ENCODE measurements around the gene TRPV5. TPM values are rescaled to one million over a fixed set of nuclear protein-coding genes. Genes with fewer than 3 reads are reported as not detected.

TRPV5 gene
- total and polyA plus RNA-seq, 4 donors, result under 0.01 to 0.23 TPM; not detected in 2

- TF ChIP-seq ZBTB33 (IDR thresholded peaks at IDR 0.05) (no peak), MAX (IDR thresholded peaks at IDR 0.05) (no peak), RXRA (IDR thresholded peaks at IDR 0.05) (no peak), FOXA2 (IDR thresholded peaks at IDR 0.05) (no peak), SP1 (IDR thresholded peaks at IDR 0.05) (no peak), HNF4G (IDR thresholded peaks at IDR 0.05) (no peak)
These were observed 5.6 kb downstream of the TRPV5 start (continued) for GRCh38 chr7:142927949-142928348.

GRCh38 chr7:142927085-142927745 is 6.3 kb downstream of the TRPV5 start:
- H3K9me3 ChIP-seq (ENCODE audit: control insufficient read depth in 4 of 4, low read length in 3 of 4), result no peaks in the 10 kb centered on the region
- peak; percentile 10 for DNase-seq (ENCODE audit: low spot score)
- no peaks in the 10 kb centered on the region for H3K4me1 ChIP-seq (ENCODE audit: control insufficient read depth in 4 of 4, insufficient read depth in 4 of 4, low read length in 3 of 4)
- TF ChIP-seq RXRA (IDR thresholded peaks at IDR 0.05) (no peak), TAF1 (conservative IDR thresholded peaks at IDR 0.05) (no peak), CTCF (IDR thresholded peaks at IDR 0.05; ENCODE audit: low read depth, low read length, missing input control) (no peak)
- no peak overlapping the region for H3K27ac ChIP-seq (ENCODE audit: low read depth in 1 of 2, low read length in 2 of 2)
- no peaks in the 10 kb centered on the region for H3K27me3 ChIP-seq (ENCODE audit: control insufficient read depth in 4 of 4, insufficient read depth in 4 of 4, low read length in 3 of 4)
- 63% methylated on average over 7 of the region's 7 CpGs for WGBS
- H3K36me3 ChIP-seq (ENCODE audit: control insufficient read depth in 4 of 4, insufficient read depth in 3 of 4, low read depth in 1 of 4, low read length in 3 of 4), result no peaks in the 10 kb centered on the region
- H3K9ac ChIP-seq (ENCODE audit: low read depth in 1 of 2, low read length in 2 of 2), result no peak overlapping the region
- H3K4me3 ChIP-seq (ENCODE audit: low read depth in 1 of 3, low read length in 3 of 3), result no peak overlapping the region

GRCh38 chr7:142925413-142925812 is 8.1 kb downstream of the TRPV5 start:
- H3K4me3 ChIP-seq (ENCODE audit: low read depth in 1 of 3, low read length in 3 of 3), result no peak overlapping the region
- H3K9ac ChIP-seq (ENCODE audit: low read depth in 1 of 2, low read length in 2 of 2), result no peak overlapping the region
- H3K27me3 ChIP-seq (ENCODE audit: control insufficient read depth in 4 of 4, insufficient read depth in 4 of 4, low read length in 3 of 4), result no peaks in the 10 kb centered on the region
- no peak for TF ChIP-seq GABPA (IDR thresholded peaks at IDR 0.05 in 1 of 2, conservative IDR thresholded peaks at IDR 0.05 in 1 of 2)
- no peak for TF ChIP-seq YY1 (IDR thresholded peaks at IDR 0.05)
- TF ChIP-seq MAX (IDR thresholded peaks at IDR 0.05), result no peak
- TF ChIP-seq EGR1 (IDR thresholded peaks at IDR 0.05; ENCODE audit: low read depth in 2 of 2), result no peak
- TF ChIP-seq HNF4A (conservative IDR thresholded peaks at IDR 0.05), result no peak
- no peak for TF ChIP-seq TAF1 (conservative IDR thresholded peaks at IDR 0.05)
- TF ChIP-seq REST (IDR thresholded peaks at IDR 0.05), result no peak
- TF ChIP-seq SP1 (IDR thresholded peaks at IDR 0.05), result no peak
- TF ChIP-seq RXRA (IDR thresholded peaks at IDR 0.05), result no peak
- no peak for TF ChIP-seq JUND (IDR thresholded peaks at IDR 0.05)
- 74% methylated on average over 12 of the region's 12 CpGs for WGBS
- DNase-seq (ENCODE audit: low spot score), result peak; percentile 35
- no peaks in the 10 kb centered on the region for H3K4me1 ChIP-seq (ENCODE audit: control insufficient read depth in 4 of 4, insufficient read depth in 4 of 4, low read length in 3 of 4)
- H3K9me3 ChIP-seq (ENCODE audit: control insufficient read depth in 4 of 4, low read length in 3 of 4), result no peaks in the 10 kb centered on the region
- H3K27ac ChIP-seq (ENCODE audit: low read depth in 1 of 2, low read length in 2 of 2), result no peak overlapping the region
- H3K36me3 ChIP-seq (ENCODE audit: control insufficient read depth in 4 of 4, insufficient read depth in 3 of 4, low read depth in 1 of 4, low read length in 3 of 4), result no peaks in the 10 kb centered on the region

Data from liver (tissue), 9 donors.